HEK293T (cell line): Measurements from ENCODE around the gene PON3.

Experiments
- CTCF ChIA-PET: fragments of 350-600 bp; formaldehyde crosslinking; extraction: SDS; loops from one replicate; lab custom pipeline; 2021; ENCODE audit warnings: antibody characterized with exemption, inconsistent platforms; lab: Yijun Ruan, JAX
- POLR2A ChIA-PET: fragments of 350-600 bp; formaldehyde crosslinking; extraction: SDS; loops from one replicate; lab custom pipeline; 2020; ENCODE audit warnings: antibody characterized with exemption, inconsistent platforms; lab: Yijun Ruan, JAX
- DNase-seq: peaks from one replicate; pipeline ENCODE4 v3.0.0; 2012; ENCODE audit warnings: mixed read lengths; ENCODE audit errors: extremely low spot score
- ARNT ChIP-seq: fragments of 450-650 bp; IDR thresholded peaks from 2 replicates; pipeline ENCODE4 v1.6.1; 2017; ENCODE audit warnings: mild to moderate bottlenecking
- BHLHE40 ChIP-seq: fragments of 450-650 bp; IDR thresholded peaks from 2 replicates; pipeline ENCODE4 v1.6.1; 2016; ENCODE audit warnings: mild to moderate bottlenecking, moderate library complexity, borderline replicate concordance
- CTBP1 ChIP-seq: fragments of 450-650 bp; IDR thresholded peaks from 2 replicates; pipeline ENCODE4 v1.6.1; 2016; ENCODE audit warnings: borderline replicate concordance
- ELF4 ChIP-seq: fragments of 450-650 bp; IDR thresholded peaks from 2 replicates; pipeline ENCODE4 v1.6.1; 2017; ENCODE audit warnings: antibody characterized with exemption
- FOXA1 ChIP-seq: fragments of 450-650 bp; IDR thresholded peaks from 2 replicates; pipeline ENCODE4 v1.6.1; 2016; ENCODE audit warnings: mild to moderate bottlenecking
- FOXK2 ChIP-seq: fragments of 450-650 bp; IDR thresholded peaks from 2 replicates; pipeline ENCODE4 v1.6.1; 2016; ENCODE audit warnings: mild to moderate bottlenecking
- FOXM1 ChIP-seq: fragments of 450-650 bp; IDR thresholded peaks from 2 replicates; pipeline ENCODE4 v1.6.1; 2017; ENCODE audit warnings: mild to moderate bottlenecking, borderline replicate concordance
- HDGF ChIP-seq: fragments of 450-650 bp; IDR thresholded peaks from 2 replicates; pipeline ENCODE4 v1.6.1; 2017; ENCODE audit warnings: antibody characterized with exemption, borderline replicate concordance
- L3MBTL2 ChIP-seq: fragments of 450-650 bp; conservative IDR thresholded peaks from 2 replicates; pipeline ENCODE4 v1.6.1; 2016; ENCODE audit warnings: mild to moderate bottlenecking
- LEF1 ChIP-seq: fragments of 450-650 bp; IDR thresholded peaks from 2 replicates; pipeline ENCODE4 v1.6.1; 2017; ENCODE audit warnings: mild to moderate bottlenecking, borderline replicate concordance
- NFRKB ChIP-seq: fragments of 450-650 bp; IDR thresholded peaks from 2 replicates; pipeline ENCODE4 v1.6.1; 2016; ENCODE audit warnings: mild to moderate bottlenecking, moderate library complexity
- PKNOX1 ChIP-seq: fragments of 450-650 bp; IDR thresholded peaks from 2 replicates; pipeline ENCODE4 v1.6.1; 2016
- SP1 ChIP-seq: fragments of 450-650 bp; IDR thresholded peaks from 2 replicates; pipeline ENCODE4 v1.6.1; 2017
- SUZ12 ChIP-seq: fragments of 450-650 bp; IDR thresholded peaks from 2 replicates; pipeline ENCODE4 v1.6.1; 2016; ENCODE audit warnings: mild to moderate bottlenecking
- TARDBP ChIP-seq: fragments of 450-650 bp; IDR thresholded peaks from 2 replicates; pipeline ENCODE4 v1.6.1; 2016
- ZNF384 ChIP-seq: fragments of 450-650 bp; IDR thresholded peaks from 2 replicates; pipeline ENCODE4 v1.6.1; 2016

Gene PON3

GRCh38 chr7:95396136-95397032 lies at the start of gene PON3:
Gene PON3 (minus strand): TSS chr7:95396375. CDS start chr7:95396350, 25 bp downstream.
- no peak for DNase-seq
- ChIA-PET CTCF (no interaction called here), POLR2A (no interaction called here)
- TF ChIP-seq PKNOX1 (no peak), LEF1 (no peak), FOXM1 (no peak), FOXK2 (no peak), FOXA1 (no peak), SP1 (no peak), ARNT (no peak), ELF4 (no peak), ZNF384 (no peak), TARDBP (no peak), NFRKB (no peak), L3MBTL2 (no peak), SUZ12 (no peak), BHLHE40 (no peak), HDGF (no peak), CTBP1 (no peak)

- POLR2A ChIA-PET = interaction anchor here (2.4 kb wide), 1 partner anchor 10 kb away, joined by 8 read pairs; the partner anchor contains the start of gene PON2
- TF ChIP-seq FOXK2 = no peak
- TF ChIP-seq SUZ12 = no peak
- no peak for TF ChIP-seq FOXA1
- CTCF ChIA-PET = interaction anchor here (0.6 kb wide), 1 partner anchor 1959 kb away, joined by 4 read pairs; no protein-coding TSS in a partner anchor
- DNase-seq = no peak
Measured at GRCh38 chr7:95444796-95445195, 48.6 kb upstream of the PON3 start.

- TF ChIP-seq ZNF384 (no peak), HDGF (no peak), NFRKB (no peak), FOXK2 (no peak), L3MBTL2 (no peak), FOXM1 (no peak), BHLHE40 (no peak), PKNOX1 (no peak), CTBP1 (no peak), FOXA1 (no peak), TARDBP (no peak), SUZ12 (no peak), ELF4 (no peak), ARNT (no peak), LEF1 (no peak)
- CTCF ChIA-PET = no interaction called here
- DNase-seq = no peak
- POLR2A ChIA-PET = no interaction called here
Measured at GRCh38 chr7:95441042-95441823, 45.1 kb upstream of the PON3 start.

- TF ChIP-seq NFRKB = no peak
- no peak for TF ChIP-seq ELF4
- no peak for TF ChIP-seq BHLHE40
- TF ChIP-seq HDGF = no peak
- TF ChIP-seq ARNT = no peak
- no peak for TF ChIP-seq FOXK2
- TF ChIP-seq L3MBTL2 = no peak
- TF ChIP-seq TARDBP = no peak
- no peak for TF ChIP-seq ZNF384
- no peak for TF ChIP-seq SUZ12
- CTCF ChIA-PET = no interaction called here
- no peak for DNase-seq
- POLR2A ChIA-PET = no interaction called here
Measured at GRCh38 chr7:95440394-95441038, 44.3 kb upstream of the PON3 start.

- no peak for TF ChIP-seq HDGF
- TF ChIP-seq FOXA1 = no peak
- TF ChIP-seq ZNF384 = no peak
- no peak for TF ChIP-seq TARDBP
- TF ChIP-seq ELF4 = no peak
- TF ChIP-seq CTBP1 = no peak
- TF ChIP-seq NFRKB = no peak
- TF ChIP-seq PKNOX1 = no peak
- no peak for TF ChIP-seq FOXM1
- no peak for TF ChIP-seq L3MBTL2
- TF ChIP-seq ARNT = no peak
- no peak for TF ChIP-seq FOXK2
- no peak for TF ChIP-seq BHLHE40
- no peak for TF ChIP-seq SUZ12
- TF ChIP-seq SP1 = no peak
- TF ChIP-seq LEF1 = no peak
- ChIA-PET CTCF (interaction anchor here (0.6 kb wide), 1 partner anchor 12 kb away, joined by 4 read pairs; no protein-coding TSS in a partner anchor), POLR2A (no interaction called here)
- no peak for DNase-seq
Measured at GRCh38 chr7:95436407-95436806, 40.2 kb upstream of the PON3 start.
